IMR-90 (cell line): ENCODE data around the gene BSPRY. TPM values are rescaled to one million over a fixed set of nuclear protein-coding genes. Genes with fewer than 3 reads are reported as not detected.

Experiments
- ATAC-seq: fragments of 200-7000 bp; cut with Tn5 transposase; 2 replicates; pipeline ENCODE4 v1.9.1; 2020; ENCODE audit warnings: low read depth, mild to moderate bottlenecking, moderate library complexity
- BruUV-seq: library from RNA; stranded (reverse); fragments of 400-500 nt; replicated peaks from 2 replicates; lab custom pipeline; 2021; lab: Mats Ljungman, UMichigan
- CTCF ChIA-PET: fragments of 300-600 bp; formaldehyde crosslinking; extraction: SDS; loops from one replicate; lab custom pipeline; 2021; ENCODE audit warnings: antibody characterized with exemption; lab: Yijun Ruan, JAX
- POLR2A ChIA-PET: fragments of 300-600 bp; sonication (Branson Sonifier 250); formaldehyde crosslinking; loops from one replicate; lab custom pipeline; 2022; ENCODE audit warnings: antibody characterized with exemption; ENCODE audit not compliant: unreplicated experiment; lab: Charles Lee
- DNase-seq: peaks from one replicate; pipeline ENCODE4 v3.0.0; 2013
- H2AFZ ChIP-seq: replicated peaks from 2 replicates; pipeline ENCODE3; 2013; ENCODE audit warnings: low read length, mild to moderate bottlenecking; ENCODE audit not compliant: poor library complexity
- H2AK5ac ChIP-seq: 2 replicates; pipeline ENCODE4 v1.6.1; 2013; ENCODE audit warnings: low read depth, low read length, inconsistent platforms
- H2AK9ac ChIP-seq: replicated peaks from 2 replicates; pipeline ENCODE3; 2013; ENCODE audit warnings: mild to moderate bottlenecking, low read depth, low read length, moderate library complexity; ENCODE audit not compliant: poor library complexity
- H2BK120ac ChIP-seq: 2 replicates; pipeline ENCODE4 v1.6.1; 2013; ENCODE audit warnings: low read depth, low read length, inconsistent platforms
- H2BK15ac ChIP-seq: 3 replicates; pipeline ENCODE4 v1.6.1; 2013; ENCODE audit warnings: low read depth, low read length, inconsistent platforms
- H2BK20ac ChIP-seq: 2 replicates; pipeline ENCODE4 v1.6.1; 2013; ENCODE audit warnings: low read depth, mild to moderate bottlenecking, inconsistent platforms, low read length, moderate library complexity
- H2BK5ac ChIP-seq: 2 replicates; pipeline ENCODE4 v1.6.1; 2013; ENCODE audit warnings: mild to moderate bottlenecking, low read depth, low read length, inconsistent platforms; ENCODE audit not compliant: poor library complexity, severe bottlenecking
- H3K14ac ChIP-seq: replicated peaks from 2 replicates; pipeline ENCODE4 v1.6.1; 2013; ENCODE audit warnings: low read depth, low read length, inconsistent platforms
- H3K18ac ChIP-seq: 2 replicates; pipeline ENCODE4 v1.6.1; 2013; ENCODE audit warnings: low read depth, low read length, control low read depth
- H3K23ac ChIP-seq: 2 replicates; pipeline ENCODE4 v1.6.1; 2013; ENCODE audit warnings: low read depth, low read length, inconsistent platforms
- H3K27ac ChIP-seq: 2 replicates; pipeline ENCODE4 v1.5.1; 2013; ENCODE audit warnings: mild to moderate bottlenecking, control low read depth, low read length; ENCODE audit not compliant: insufficient read depth
- H3K27me3 ChIP-seq: 2 replicates; pipeline ENCODE4 v1.6.1; 2013; ENCODE audit warnings: low read length; ENCODE audit not compliant: control insufficient read depth, insufficient read depth
- H3K36me3 ChIP-seq: 2 replicates; pipeline ENCODE4 v1.6.1; 2013; ENCODE audit warnings: low read length, mixed read lengths; ENCODE audit not compliant: control insufficient read depth, insufficient read depth
- H3K4ac ChIP-seq: 2 replicates; pipeline ENCODE4 v1.6.1; 2013; ENCODE audit warnings: low read depth, low read length, inconsistent platforms
- H3K4me1 ChIP-seq: 2 replicates; pipeline ENCODE4 v1.6.1; 2013; ENCODE audit warnings: low read length, mixed read lengths; ENCODE audit not compliant: control insufficient read depth, insufficient read depth
- H3K4me2 ChIP-seq: 2 replicates; pipeline ENCODE4 v1.6.1; 2013; ENCODE audit warnings: low read depth, mild to moderate bottlenecking, control low read depth, low read length, moderate library complexity
- H3K4me3 ChIP-seq: 2 replicates; pipeline ENCODE4 v1.5.1; 2013; ENCODE audit warnings: low read depth, mild to moderate bottlenecking, control low read depth, low read length, moderate library complexity; ENCODE audit not compliant: insufficient read depth
- H3K56ac ChIP-seq: 2 replicates; pipeline ENCODE4 v1.6.1; 2013; ENCODE audit warnings: low read length, inconsistent platforms; ENCODE audit not compliant: insufficient read depth; ENCODE audit errors: extremely low read depth
- H3K79me1 ChIP-seq, 2 experiments: 2 replicates each; pipeline ENCODE4 v1.6.1; 2013; ENCODE audit warnings: low read length in 2 of 2, inconsistent platforms in 1 of 2, low read depth in 1 of 2
- H3K9ac ChIP-seq: 2 replicates; pipeline ENCODE4 v1.6.1; 2013; ENCODE audit warnings: low read depth, low read length, control low read depth
- H3K9me1 ChIP-seq: 2 replicates; pipeline ENCODE4 v1.6.1; 2013; ENCODE audit warnings: low read length, inconsistent platforms; ENCODE audit not compliant: insufficient read depth
- H3K9me3 ChIP-seq: 2 replicates; pipeline ENCODE4 v1.6.1; 2013; ENCODE audit warnings: low read length; ENCODE audit not compliant: control insufficient read depth, insufficient read depth
- H4K20me1 ChIP-seq: 2 replicates; pipeline ENCODE4 v1.6.1; 2013; ENCODE audit warnings: low read length, inconsistent platforms; ENCODE audit not compliant: insufficient read depth
- H4K5ac ChIP-seq: 2 replicates; pipeline ENCODE4 v1.6.1; 2013; ENCODE audit warnings: mild to moderate bottlenecking, low read depth, low read length, control low read depth
- H4K8ac ChIP-seq, 2 experiments: 2 replicates each; pipeline ENCODE4 v1.6.1; 2013; ENCODE audit warnings: low read depth in 2 of 2, low read length in 2 of 2, control low read depth in 1 of 2, inconsistent platforms in 1 of 2
- H4K91ac ChIP-seq: 2 replicates; pipeline ENCODE4 v1.6.1; 2013; ENCODE audit warnings: low read depth, low read length, inconsistent platforms; ENCODE audit not compliant: insufficient read depth
- FOS ChIP-seq: fragments of 150-350 bp; IDR thresholded peaks from 2 replicates; pipeline ENCODE4 v1.6.1; 2016; ENCODE audit warnings: low read depth, low read length
- MAZ ChIP-seq: IDR thresholded peaks from 2 replicates; pipeline ENCODE4 v1.6.1; 2012; ENCODE audit warnings: low read depth, mild to moderate bottlenecking, low read length, improper control_type of control experiment, moderate library complexity, borderline replicate concordance
- RCOR1 ChIP-seq: IDR thresholded peaks from 2 replicates; pipeline ENCODE4 v1.6.1; 2012; ENCODE audit warnings: mild to moderate bottlenecking, low read length, improper control_type of control experiment; ENCODE audit not compliant: insufficient replicate concordance
- WGBS, 2 experiments: methylation state at CpG; one replicate each; pipeline versions ENCODE4 v1.1.5 to v1.1.7; 2013; ENCODE audit warnings: missing lambda C conversion rate in 2 of 2; ENCODE audit not compliant: insufficient read length in 1 of 2; ENCODE audit errors: extremely low coverage in 2 of 2; 5-methylcytosine and 5-hydroxymethylcytosine counted together
- dilution Hi-C: fragments of 300-500 bp; cut with HindIII; formaldehyde crosslinking; loops from one replicate; pipeline ENCODE4 v1.14.3; 2018; ENCODE audit warnings: low sequenced_read_pairs; ENCODE audit not compliant: unreplicated experiment
- in situ Hi-C: fragments of 300-500 bp; cut with MboI; formaldehyde crosslinking; loops from 3 replicates; pipeline ENCODE4 v1.14.3; 2019; ENCODE audit warnings: low sequenced_read_pairs, inconsistent platforms, mixed read lengths
- intact Hi-C: fragments of 100-400 bp; cut with micrococcal nuclease; formaldehyde crosslinking; loops from 2 replicates; pipeline ENCODE4 v1.10.0; 2022
- polyA plus RNA-seq, 3 experiments: library from polyadenylated mRNA; depleted of rRNA; stranded (reverse); fragments of >200 nt; gene quantifications; 2 replicates each; pipeline ENCODE4 v1.2.3, GENCODE V29; 2012; ENCODE audit warnings: low replicate concordance in 1 of 3
- total RNA-seq: library from RNA; depleted of rRNA; stranded (reverse); fragments of >200 nt; gene quantifications from 2 replicates; pipeline ENCODE4 v1.2.3, GENCODE V29; 2012

Gene BSPRY
- total and polyA plus RNA-seq, 2 of the 4 experiments (the other 2 are of a cell fraction) = not detected

DNA sequence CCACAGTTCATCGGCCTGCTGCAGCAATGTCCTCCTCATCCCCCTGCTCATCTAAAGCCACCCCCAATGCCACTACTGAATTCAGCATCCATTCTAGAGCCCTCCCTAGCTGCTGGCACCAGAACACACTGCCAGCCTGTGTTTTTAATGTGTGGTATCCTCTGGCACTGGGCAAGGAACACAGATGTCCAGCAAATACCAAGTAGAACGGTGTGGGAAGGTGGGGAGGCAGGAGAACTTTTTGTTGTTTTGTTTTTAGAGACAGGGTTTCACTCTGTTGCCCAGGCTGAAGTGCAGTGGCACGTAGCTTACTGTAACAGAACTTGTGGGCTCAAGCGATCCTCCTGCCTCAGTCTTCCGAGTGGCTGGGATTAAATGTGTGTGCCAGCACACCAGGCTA, 22.7 kb downstream of the BSPRY start:
- Histone ChIP-seq H4K8ac (no peak overlapping the region), H3K79me1 (peaks cover 0 to 8% of the 10 kb centered on the region in 2 experiments; a peak in 1 of 4 replicates), H4K91ac (no peak overlapping the region), H3K4me2 (no peak overlapping the region), H2AFZ (no peak overlapping the region), H3K9ac (no peak overlapping the region), H3K56ac (no peak overlapping the region), H3K36me3 (peaks cover 12% of the 10 kb centered on the region; the same call in 1 of the 2 replicates), H3K18ac (no peak overlapping the region), H2BK15ac (no peak overlapping the region), H2AK9ac (no peak overlapping the region), H3K9me3 (no peaks in the 10 kb centered on the region), H3K9me1 (no peaks in the 10 kb centered on the region), H3K4me3 (no peak overlapping the region), H3K27me3 (peaks cover 6% of the 10 kb centered on the region; the same call in 1 of the 2 replicates), H2BK5ac (no peak overlapping the region), H3K4me1 (peaks cover under 1% of the 10 kb centered on the region; the same call in 1 of the 2 replicates), H3K4ac (no peak overlapping the region), H3K14ac (no peak overlapping the region), H4K5ac (no peak overlapping the region), H4K20me1 (no peaks in the 10 kb centered on the region), H2AK5ac (no peak overlapping the region), H3K23ac (no peak overlapping the region), H2BK120ac (no peak overlapping the region), H2BK20ac (no peak overlapping the region), H3K27ac (no peak overlapping the region)
- BruUV-seq = no TSS peak
- CTCF ChIA-PET = no interaction called here
- in situ Hi-C loops (no loop called here), intact Hi-C loops (no loop called here), dilution Hi-C loops (no loop called here)
- no peak for TF ChIP-seq MAZ
- TF ChIP-seq FOS = no peak
- no peak for TF ChIP-seq RCOR1
- DNase-seq (no peak), ATAC-seq (no peak)
- POLR2A ChIA-PET = no interaction called here
- no CpG with 5 or more reads among the region's 5 CpGs for WGBS, 2 experiments
